HG03159 (cell line): ENCODE results near the gene GPR12.

ENCODE experiments used
- ATAC-seq: cut with Tn5 transposase; IDR thresholded peaks from one replicate; pipeline ENCODE4 v1.9.1; 2021; ENCODE audit warnings: mild to moderate bottlenecking, moderate library complexity; ENCODE audit not compliant: unreplicated experiment

GPR12 gene

GRCh38 chr13:26706381-26706780 is 54.2 kb downstream of the GPR12 start:
- no peak for ATAC-seq

- ATAC-seq = no peak
These were observed 55.0 kb downstream of the GPR12 start for GRCh38 chr13:26705536-26705935.
